GM18519 (cell line): ENCODE measurements around the gene WNT2.

Source experiments
- ATAC-seq: cut with Tn5 transposase; IDR thresholded peaks from one replicate; pipeline ENCODE4 v1.9.1; 2021; ENCODE audit warnings: mild to moderate bottlenecking, moderate library complexity; ENCODE audit not compliant: unreplicated experiment, low FRiP score

The WNT2 gene

GRCh38 chr7:117322741-117323304 lies at the start of gene WNT2:
Gene WNT2 (minus strand): TSS chr7:117323058. CDS start chr7:117322989, 69 bp downstream.
- ATAC-seq = no peak

GRCh38 chr7:117372073-117372472 lies 49.2 kb upstream of the WNT2 start:
- no peak for ATAC-seq

GRCh38 chr7:117364339-117365080 lies 41.7 kb upstream of the WNT2 start:
- ATAC-seq = no peak

GRCh38 chr7:117362294-117362888 lies 39.5 kb upstream of the WNT2 start:
- ATAC-seq = no peak

- ATAC-seq = no peak
Observed at GRCh38 chr7:117350027-117350426, 27.2 kb upstream of the WNT2 start.

- no peak for ATAC-seq
Observed at GRCh38 chr7:117349570-117349969, 26.7 kb upstream of the WNT2 start.

GRCh38 chr7:117347962-117348672 lies 25.3 kb upstream of the WNT2 start:
- peak; percentile 74 for ATAC-seq

GRCh38 chr7:117347480-117347879 lies 24.6 kb upstream of the WNT2 start:
- peak; percentile 17 for ATAC-seq

- no peak for ATAC-seq
Observed at GRCh38 chr7:117346161-117346560, 23.3 kb upstream of the WNT2 start.

- ATAC-seq = no peak
Observed at GRCh38 chr7:117338020-117338419, 15.2 kb upstream of the WNT2 start.

- no peak for ATAC-seq
Observed at GRCh38 chr7:117333168-117333567, 10.3 kb upstream of the WNT2 start.

- no peak for ATAC-seq
Observed at GRCh38 chr7:117332031-117332430, 9.2 kb upstream of the WNT2 start.

GRCh38 chr7:117325836-117326235 lies 3.0 kb upstream of the WNT2 start:
- ATAC-seq = no peak

GRCh38 chr7:117324960-117325359 lies 2.1 kb upstream of the WNT2 start:
- no peak for ATAC-seq

- no peak for ATAC-seq
Observed at GRCh38 chr7:117323851-117324711, 1.2 kb upstream of the WNT2 start.

GRCh38 chr7:117323305-117323850 lies 520 bp upstream of the WNT2 start:
- ATAC-seq = no peak

GRCh38 chr7:117320523-117320922 lies 2.3 kb downstream of the WNT2 start:
- ATAC-seq = no peak

- no peak for ATAC-seq
Observed at GRCh38 chr7:117319181-117319580, 3.7 kb downstream of the WNT2 start.

GRCh38 chr7:117313582-117313981 lies 9.3 kb downstream of the WNT2 start:
- no peak for ATAC-seq
